GM18873 (cell line): Measurements from ENCODE around the gene ZBED4.

Experiments used
- ATAC-seq: cut with Tn5 transposase; IDR thresholded peaks from one replicate; pipeline ENCODE4 v1.9.1; 2021; ENCODE audit warnings: mild to moderate bottlenecking, moderate library complexity, moderate number of reproducible peaks; ENCODE audit not compliant: unreplicated experiment, low FRiP score

The ZBED4 gene

DNA sequence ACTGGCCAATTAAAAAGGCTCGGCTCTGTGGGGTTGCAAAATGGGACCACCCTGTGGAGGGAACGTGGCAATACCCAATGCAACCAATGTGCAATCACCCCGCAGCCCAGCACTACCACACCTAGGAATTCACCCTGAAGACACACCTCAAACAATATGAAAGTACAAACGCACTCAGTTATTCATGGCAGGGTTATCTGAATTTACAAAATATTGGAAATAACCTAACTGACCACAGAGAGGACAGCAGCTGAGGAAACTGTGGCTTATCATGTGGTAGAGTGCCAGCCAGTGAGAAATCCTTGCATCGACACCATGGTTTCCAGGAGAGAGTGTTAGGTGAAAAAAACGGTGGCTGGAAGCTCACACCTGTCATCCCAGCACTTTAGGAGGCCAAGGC, 45.9 kb downstream of the ZBED4 start:
- ATAC-seq = no peak

DNA sequence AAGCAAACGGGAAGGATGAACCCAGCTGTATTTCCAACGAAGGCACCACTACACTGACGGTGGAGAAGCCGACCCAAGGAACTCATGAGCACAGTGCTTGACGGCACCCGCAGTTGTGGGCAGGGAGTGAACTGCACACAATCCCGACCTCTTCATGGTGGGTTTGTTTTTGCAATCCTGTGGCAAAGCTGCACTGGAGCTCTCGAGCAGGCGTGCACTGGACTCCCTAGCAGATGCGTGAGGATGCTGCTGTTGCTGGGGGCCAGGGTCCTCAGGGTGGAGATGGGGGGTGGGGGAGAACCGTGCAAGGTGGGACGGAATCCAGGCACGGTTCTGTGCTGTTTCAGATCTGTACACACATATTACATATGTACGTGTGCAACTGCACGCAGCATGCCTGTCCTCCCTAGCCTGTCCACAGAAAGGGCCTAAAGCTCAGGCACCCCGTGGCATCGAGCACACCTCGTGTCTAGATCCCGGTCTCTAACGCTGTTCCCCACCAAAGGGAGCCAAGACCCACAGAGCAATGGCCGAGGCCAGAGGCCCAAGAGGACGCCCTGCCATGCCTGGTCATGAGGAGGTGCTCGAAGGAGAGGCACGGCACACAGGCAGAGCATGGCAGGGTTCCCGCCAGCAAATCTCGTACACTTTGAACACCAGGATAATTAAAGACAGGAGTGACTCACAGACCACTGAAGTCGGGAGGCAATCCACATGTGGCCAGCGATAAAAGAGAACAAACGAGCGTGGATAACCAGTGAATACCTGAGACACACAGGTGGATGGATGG, 47.0 kb downstream of the ZBED4 start:
- ATAC-seq = no peak

- no peak for ATAC-seq
Observed at GRCh38 chr22:49901457-49901856, 47.8 kb downstream of the ZBED4 start.

DNA sequence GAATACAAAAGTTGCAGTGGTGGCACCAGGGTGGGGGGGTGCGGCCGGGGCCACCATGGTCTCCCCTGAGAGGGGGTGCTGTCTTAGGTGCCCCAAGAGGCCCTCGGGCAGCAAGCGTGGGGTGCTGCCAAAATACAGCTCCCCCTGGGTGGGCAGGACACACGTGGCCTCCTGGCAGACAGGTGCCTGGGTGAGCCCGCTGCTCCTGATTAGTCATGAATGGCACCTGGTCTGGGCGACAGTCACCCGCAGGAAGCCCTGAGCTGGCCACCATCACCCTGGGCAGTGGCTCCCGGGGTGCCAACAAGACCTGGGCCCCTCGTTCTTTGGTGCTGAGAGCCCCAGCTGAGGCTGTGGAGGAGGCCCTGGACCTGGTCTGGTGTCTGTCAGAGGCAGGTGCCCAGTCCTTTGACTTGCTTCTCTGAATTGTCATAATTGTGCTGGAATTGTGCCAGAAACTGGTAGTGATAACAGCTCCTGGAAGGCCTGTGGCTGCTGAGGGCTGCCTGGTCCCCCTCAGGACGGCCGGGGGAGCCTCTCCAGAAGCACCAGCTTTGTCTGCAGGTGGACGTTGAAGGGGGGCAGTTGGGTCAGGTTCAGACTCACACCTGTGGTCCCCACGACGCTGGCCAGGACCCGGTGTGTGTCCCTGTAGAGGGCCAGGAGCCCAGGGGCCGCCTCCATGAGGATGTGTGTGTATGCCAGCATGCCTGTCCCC, 49.8 kb downstream of the ZBED4 start:
- no peak for ATAC-seq

DNA sequence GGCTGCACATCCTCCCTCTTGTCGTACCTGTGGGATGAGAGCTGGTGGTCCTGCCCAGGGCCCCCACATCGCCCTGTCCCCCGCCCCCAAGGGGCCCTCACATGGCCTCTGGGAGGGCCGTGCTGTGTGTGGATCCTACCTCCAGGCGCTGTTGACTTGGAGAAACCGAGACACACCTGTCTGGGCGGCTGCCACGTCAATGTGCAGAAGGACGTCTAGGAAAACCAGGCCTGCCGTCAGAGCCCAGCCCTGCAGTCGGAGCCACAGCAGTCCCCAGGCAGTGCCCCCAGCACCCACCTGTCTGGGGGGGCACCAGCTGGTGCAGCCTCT, 50.4 kb downstream of the ZBED4 start:
- no peak for ATAC-seq

GRCh38 chr22:49905465-49905864, 51.8 kb downstream of the ZBED4 start:
- ATAC-seq = no peak

GRCh38 chr22:49906071-49906798, 52.6 kb downstream of the ZBED4 start:
- ATAC-seq = no peak

DNA sequence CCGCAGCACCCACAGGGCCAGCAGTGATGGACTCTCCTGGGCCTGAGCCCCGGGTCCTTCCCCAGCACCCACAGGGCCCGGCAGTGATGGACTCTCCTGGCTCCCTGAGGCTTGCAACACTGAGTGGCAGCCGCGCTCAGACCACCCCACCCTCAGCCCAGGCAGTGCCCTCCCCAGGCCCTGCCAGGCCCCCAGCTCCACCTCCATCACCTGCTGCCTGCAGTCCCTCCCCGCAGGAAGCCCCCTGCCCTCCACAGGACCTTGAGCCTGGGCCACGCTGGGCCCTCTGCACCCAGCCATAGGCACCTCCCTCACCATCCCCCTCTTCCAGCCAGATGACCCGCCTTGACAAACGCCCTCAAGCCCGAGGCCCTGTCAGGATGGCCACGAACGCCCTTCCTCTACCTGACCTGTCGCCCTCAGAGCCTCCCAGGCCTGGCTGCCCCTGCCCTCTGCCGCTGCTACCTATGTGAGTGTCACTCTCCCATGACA, 53.2 kb downstream of the ZBED4 start:
- ATAC-seq = no peak

DNA sequence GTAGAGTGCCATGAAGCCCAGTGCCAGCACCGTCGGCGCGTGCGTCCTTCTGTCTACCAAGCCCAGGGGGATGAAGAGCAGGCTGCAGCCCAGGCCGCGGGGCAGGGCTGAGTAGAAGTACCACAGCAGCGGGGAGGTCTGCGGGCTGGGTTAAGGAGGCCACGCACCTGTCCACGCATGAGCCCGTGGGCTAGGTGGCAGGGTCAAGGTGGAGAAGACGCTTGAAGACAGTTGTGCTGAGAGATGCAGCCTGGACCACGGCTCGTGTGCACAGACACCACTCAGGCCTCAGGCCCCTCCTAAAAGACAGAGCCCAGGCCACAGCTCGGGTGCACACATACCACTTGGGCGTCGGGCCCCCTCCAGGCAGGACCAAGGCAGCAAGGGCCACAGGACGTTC, 54.2 kb downstream of the ZBED4 start:
- no peak for ATAC-seq

DNA sequence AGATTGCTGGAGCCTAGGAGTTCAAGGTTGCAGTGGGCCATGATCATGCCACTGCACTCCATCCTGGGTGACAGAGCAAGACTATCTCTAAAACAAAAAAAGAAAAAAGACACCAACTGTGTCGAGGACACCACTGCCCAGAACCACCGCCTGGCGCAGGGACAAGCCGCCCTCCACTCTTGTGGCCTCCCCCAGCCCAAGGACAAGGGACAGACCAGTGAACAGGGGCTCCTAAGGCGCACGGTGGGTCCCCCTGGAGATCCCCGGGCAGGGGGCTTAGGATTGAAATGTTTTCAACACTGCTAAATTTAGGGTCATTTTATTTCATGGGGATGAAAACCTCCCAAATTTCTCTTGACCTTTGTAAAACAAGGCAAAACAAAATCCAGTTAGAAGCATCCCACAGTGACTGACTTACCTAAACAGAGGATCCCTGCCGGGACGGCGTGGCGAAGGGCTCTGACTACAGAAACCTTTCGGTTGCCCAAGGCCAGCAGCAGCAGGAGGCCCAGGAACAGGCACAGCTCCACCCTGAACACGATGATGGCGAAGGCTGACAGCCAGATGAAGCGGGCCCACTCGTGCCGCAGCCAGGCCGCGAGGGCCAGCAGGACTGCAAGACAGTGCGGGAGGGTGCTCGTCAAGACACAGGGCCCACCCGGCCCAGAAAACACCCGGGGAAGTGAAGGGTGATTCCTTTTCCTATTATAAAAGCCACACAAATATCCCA, 56.0 kb downstream of the ZBED4 start:
- ATAC-seq = no peak

DNA sequence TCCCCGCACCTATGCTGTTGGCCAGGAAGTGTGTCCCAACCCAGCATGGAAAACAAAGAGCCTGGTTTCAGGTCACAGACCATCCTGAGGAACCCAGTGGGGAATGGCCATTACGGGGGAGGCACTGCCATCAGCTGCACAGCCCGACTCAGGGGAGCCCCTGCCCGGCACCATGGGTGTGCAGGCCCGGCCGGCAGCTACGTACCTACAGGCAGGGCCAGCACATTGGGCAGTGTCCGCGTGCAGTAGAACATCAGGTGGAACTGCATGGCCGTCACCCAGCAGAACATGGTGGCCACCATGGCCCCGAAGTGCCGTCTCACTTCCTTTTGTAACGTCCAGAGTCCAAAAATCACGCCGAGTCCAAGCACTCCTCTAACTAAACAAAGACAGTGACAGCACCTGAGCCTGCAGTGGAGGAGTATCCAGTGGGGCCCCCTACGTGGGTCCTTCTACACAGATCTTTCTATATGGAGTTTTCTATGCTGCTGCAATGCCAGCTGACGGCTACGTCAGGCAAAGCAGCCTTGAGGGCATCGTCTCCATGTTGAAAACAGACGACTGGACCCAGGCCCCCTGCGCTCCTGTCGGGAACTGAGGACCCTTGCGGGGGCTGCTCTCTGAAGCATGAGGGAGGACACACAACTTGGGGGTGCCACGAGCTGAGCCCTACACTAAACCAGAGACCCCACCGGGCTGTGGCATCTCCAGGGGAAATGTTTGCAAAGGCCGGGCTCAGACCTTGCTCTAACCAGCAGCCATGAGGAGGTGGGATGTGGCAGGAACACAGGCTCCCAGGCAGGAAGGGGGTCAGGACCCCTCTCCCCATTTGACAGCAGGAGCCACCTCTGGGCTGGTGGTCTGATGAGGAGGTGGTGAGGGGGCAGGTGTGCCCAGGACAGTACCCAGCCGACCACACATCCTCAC, 56.8 kb downstream of the ZBED4 start:
- no peak for ATAC-seq

DNA sequence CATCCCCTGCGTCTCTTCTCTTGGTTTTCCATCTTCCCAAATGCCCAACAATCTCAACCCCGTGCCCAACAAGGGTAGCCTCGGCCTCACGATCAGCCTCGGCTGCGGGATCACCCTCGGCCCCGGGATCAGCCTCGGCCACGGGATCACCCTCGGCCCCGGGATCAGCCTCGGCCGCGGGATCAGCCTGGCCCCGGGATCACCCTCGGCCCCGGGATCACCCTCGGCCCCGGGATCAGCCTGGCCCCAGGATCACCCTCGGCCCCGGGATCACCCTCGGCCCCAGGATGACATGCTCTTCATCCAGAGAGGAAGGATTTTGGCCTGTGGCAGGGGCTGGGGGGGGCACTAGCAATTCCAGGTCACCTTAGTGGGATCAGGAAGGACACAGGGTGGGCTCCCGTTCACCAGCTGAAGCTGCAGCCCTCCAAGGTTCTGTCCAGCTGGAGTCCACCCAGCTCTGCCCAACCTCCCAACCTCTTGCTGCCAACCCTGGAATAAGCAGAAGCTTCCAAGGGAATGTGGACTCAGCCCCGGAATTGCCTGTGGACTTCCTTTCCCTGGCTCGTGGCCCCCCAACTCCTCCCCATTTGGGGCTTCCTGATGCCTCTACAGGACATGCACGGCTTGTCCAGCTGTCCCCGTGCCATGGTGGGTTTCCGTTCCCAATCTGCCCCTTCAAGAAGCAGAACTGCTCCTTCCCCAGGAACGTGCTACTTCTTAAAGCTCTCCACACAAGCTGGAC, 58.4 kb downstream of the ZBED4 start:
- ATAC-seq = no peak

DNA sequence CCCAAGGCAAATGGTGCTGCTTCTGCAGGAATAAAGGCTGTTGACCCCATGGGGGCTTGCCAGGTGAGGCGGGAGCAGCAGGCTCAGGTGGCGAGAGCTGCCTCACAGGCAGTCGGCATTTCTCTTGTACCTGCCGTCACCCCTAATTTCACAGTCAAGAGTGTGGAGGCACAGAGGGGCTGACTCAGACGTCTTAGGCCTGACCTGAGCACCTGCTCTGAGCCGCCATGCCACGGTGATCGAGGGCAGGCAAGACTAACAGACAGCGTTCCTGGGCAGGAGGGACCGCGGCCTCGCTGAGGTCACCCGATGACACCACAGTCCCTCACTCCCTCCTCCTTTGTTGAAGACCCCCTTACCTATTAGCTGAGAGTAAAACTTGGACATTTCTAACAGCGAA, 59.4 kb downstream of the ZBED4 start:
- no peak for ATAC-seq

DNA sequence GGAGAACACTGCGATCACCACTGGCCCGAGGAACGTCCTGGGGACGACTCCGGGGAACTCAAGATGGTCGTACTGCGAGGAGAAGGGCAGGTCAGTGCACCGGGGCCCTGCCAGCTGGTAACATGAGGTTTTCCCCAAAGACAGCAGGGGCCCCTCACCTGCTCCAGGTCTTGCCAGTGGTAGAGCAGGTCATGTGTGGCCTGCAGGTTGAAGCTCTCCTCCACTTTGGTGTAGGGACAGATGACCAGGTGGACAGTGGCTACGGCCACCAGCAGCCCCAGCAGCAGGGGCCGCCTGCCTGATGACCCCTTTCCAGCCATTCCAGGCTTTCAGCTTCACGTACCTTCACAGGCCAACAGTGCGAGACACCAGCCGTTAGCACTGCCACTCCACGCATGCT, 59.8 kb downstream of the ZBED4 start:
- no peak for ATAC-seq

DNA sequence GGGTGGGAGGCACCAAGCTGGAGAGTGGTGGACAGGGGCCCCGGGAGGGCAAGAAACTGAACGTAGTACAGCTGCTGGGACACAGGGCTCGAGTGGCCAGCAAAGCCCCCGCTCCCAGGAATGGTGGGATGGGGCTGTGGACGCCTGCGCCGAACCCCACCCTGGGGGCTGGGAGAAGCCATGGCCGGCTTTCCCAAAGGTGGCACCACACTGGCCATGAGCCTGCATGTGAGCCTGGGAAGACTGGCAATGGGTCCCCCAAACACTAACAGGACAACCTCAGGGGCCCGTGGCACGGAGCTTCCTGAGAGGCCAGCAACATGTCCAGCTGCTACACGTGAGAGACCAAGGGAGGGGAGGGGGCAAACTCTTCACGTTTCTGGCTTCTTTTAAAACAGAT, 60.6 kb downstream of the ZBED4 start:
- no peak for ATAC-seq

DNA sequence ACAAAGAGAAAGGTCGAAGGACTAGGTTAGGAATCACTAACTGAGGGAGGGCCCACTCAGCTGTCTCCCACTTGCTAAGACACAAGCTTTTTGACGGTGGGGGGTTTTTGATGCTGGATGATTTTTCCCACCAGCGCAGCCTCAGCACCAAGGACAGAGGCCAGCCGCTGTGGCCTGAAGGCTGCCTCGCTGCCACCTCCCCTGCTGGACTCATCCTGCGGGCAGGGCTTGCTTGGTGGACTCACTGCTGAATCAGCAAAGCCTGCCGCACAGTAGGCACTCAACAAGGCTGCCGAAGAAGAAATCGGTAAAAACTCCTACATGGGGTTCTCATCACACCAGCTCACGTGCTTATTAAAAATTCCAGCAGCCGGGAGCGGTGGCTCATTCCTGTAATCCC, 62.0 kb downstream of the ZBED4 start:
- ATAC-seq = no peak

GRCh38 chr22:49916831-49917230, 63.2 kb downstream of the ZBED4 start:
- no peak for ATAC-seq

DNA sequence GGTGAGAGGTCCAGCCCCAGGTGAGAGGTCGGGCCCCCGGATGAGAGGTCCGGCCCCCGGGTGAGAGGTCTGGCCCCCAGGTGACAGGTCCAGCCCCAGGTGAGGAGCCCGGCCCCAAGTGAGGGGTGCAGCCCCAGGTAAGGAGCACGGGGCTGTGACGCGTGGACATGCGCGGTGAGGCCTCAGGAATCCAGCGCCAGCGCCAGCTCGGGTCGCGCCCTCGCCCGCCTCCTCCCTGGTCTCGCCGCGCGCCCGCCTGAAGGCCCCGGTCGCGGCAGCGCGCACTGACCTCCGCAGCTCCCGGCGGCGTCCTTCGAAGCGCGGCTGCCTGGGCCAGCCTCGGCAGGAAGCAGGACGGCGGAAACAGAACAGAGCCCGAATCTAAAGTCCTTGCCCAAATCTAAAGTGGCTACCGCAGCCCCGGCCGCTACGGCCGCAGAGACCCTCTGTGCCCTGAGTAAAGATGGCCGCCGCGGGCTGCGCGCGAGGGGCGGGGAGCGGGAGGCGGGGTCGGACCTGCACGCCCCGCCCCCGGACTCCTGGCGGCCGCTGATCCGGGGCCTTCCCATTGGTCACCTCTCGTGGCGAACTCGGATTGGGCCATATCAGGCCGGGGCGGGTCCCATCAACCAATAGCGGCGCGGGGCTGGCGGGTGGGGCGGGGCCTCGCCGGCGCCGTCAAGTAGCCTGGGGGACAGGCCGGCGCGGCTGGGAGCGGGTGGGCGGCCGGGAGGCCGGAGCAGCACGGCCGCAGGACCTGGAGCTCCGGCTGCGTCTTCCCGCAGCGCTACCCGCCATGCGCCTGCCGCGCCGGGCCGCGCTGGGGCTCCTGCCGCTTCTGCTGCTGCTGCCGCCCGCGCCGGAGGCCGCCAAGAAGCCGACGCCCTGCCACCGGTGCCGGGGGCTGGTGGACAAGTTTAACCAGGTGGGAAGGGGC, 64.6 kb downstream of the ZBED4 start, which contains the start of the genes ALG12 and CRELD2:
TSS of gene ALG12 (minus strand) at position 465 of the 937 bp plus-strand sequence. CDS start 4,673 bp downstream, outside the sequence.
TSS of gene CRELD2 (plus strand) at position 661 of the 937 bp plus-strand sequence. CDS start at position 797, 136 bp downstream.
- peak; percentile 73 for ATAC-seq
